GM18520 (cell line): ENCODE measurements around the gene TSR3.
"Not testable (repeated sequence)": the region's sequence is repeated elsewhere in the genome, so short reads cannot be mapped to it uniquely, and the experiment has no call there.

ENCODE experiments used
- ATAC-seq: cut with Tn5 transposase; IDR thresholded peaks from one replicate; pipeline ENCODE4 v1.9.1; 2021; ENCODE audit not compliant: unreplicated experiment

The TSR3 gene

GRCh38 chr16:1338855-1339675 is 12.6 kb downstream of the TSR3 start:
- no peak for ATAC-seq

DNA sequence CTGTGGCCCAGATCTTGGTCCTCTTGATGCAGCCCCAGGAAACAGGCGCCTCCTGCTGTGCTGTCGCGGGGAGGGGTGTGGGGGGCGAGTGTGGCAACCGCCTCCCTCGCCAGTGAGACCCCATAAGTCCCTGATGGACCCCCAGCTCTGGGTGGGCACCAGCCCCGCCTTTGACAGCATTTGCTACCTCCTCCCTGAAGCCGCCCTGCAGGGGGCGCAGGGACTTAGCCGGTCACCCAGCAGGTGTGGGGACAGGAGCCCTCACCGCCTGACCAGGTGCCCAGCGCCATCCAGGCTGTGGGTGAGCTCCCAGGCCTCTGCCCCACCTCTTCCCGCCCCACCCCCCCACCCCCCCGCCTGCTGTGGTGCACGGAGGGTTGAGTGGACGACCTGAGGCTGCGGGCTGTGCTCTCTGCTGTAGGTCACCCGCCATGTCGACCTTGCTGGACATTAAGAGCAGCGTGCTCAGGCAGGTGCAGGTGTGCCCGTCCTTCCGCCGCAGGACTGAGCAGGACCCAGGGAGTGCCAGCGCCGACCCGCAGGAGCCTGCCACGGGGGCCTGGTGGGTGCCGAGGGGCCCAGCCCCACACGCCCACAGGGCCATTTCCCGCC is 13.5 kb downstream of the TSR3 start:
- no peak for ATAC-seq

DNA sequence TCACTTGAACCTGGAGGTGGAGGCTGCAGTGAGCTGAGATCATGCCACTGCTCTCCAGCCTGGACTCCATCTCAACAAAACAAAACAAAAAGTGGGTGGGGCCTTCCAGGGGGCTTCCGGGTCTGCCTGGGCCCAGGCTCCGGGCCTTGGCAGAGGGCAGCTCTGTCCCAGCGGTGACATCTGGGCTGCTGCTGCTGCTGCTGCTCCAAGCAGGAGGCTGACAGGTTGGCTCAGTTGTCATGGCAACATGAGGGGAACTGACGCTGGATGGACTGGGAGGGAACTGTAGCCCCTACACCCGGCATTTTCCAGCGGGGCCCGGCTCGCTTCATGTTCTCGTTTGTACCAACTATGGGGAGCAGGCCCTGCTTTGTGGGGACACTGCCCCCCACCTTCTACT is 14.2 kb downstream of the TSR3 start:
- ATAC-seq, result no peak

DNA sequence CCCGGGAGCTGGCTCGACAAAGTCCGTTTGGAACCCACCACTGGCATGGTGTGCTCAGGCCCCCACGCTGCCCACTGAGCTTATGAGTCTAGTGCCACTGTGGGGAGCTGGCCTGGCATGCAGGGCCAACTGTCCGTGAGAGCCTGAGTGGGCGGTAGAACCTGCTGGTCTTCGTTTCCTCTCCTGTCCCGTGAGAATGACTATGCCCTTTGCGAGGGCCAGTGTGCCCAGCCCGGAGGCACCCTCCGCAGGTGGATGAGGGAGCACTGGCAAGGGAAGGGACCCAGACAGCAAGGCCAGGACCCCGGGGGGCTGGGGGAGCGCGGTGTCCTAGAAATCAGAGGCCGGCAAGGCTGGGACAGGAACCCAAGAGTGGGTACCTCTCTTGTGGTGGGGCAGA is 15.1 kb downstream of the TSR3 start:
- ATAC-seq, result no peak

- ATAC-seq, result no peak
These were observed 15.7 kb downstream of the TSR3 start for GRCh38 chr16:1335996-1336395.

GRCh38 chr16:1335211-1335971 is 16.3 kb downstream of the TSR3 start:
- ATAC-seq, result no peak

DNA sequence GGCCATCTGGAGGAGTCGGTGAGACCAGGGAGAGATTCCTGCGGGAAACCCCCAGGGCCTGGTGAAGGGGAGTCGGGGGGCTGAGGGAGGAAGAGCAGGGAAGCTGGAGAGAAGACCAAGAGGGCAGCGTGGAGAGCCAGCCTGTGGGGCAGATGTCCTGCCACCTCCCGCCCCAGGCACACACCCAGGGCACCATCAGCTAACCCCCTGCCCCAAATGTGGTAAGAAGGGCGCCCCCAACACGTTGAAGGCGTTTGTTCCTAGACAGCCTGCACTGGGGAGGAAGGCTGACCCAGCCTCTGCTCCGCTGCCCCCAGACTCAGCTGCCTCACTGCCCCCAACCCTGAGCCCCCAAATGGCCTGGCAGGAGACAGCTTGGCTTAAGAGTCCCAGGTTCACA is 16.9 kb downstream of the TSR3 start:
- no peak for ATAC-seq

DNA sequence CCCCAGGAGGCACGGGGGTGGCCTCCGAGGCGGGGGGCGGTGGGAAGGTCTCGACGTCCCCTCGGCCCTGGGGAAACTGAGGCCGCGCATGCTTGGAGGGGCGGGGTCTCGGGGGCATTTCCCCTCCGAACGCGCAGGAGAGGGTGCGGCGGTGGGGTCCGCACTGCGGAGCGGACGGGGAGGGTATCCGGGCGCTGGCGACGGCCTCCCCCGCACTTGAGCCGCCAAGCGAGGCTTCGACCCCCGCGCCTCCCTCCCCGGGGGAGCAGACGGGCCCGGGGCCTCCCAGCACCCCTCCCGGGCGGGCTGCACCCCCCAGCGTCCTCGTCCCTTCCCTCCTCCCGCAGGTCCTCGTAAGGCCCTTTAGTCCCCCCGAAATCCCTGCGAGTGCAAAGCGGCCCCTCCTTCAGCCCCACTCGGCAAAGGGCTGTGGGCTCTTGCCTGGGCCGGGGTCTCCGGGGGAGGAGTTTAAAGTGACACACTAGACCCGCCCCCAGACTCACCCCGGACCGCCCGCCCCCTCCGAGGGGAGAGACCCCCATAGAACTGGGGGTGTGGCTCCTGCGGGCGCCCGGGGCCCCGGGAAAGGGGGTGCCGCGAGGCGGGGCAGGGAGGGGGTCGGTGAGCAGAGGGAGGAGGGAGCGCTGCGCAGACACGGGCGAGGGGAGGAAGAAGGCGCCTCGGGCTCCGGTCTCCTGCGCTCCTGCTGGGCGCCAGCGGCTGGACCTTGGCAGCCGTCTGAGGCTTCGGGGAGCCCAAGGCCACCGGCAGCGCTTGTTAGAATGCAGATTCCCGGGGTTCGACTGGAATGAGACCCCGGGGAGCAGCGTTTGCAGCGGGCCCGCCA is 17.6 kb downstream of the TSR3 start:
- ATAC-seq, result no peak

DNA sequence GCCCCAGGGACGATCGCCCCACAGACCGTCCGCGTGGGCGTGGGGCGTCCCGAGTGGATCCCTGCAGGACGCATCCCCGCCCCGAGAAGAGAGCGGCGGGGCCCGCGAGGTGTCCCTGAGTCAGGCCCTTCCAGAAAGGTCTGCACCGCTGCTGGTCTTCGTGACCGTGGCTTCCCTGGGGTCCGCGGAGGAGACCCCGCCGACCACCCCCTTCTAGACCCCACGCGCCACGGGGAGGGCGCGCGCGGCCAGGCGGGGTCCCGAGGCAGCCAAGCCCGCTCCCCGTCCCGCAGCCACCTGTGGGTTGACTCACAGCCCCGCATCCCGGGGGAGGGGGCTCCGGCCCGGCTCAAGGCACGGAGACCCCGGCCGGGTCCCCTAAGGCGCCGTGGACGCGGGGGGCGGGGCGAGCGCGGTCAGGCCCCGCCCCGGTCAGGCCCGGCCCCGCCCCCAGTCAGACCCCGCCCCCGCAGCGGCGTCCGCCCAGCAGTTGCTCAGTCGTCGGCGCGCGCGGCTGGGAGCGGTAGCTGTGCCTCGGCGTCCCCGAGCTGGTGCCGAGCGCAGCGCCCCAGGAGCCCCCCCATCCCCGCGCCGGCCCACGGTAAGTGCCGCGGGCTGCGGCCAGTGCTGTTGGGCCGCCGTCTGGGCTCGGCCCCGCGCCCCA is 18.4 kb downstream of the TSR3 start, which contains the start of gene BAIAP3:
BAIAP3 (plus strand) TSS at position 497 of the 664 bp plus-strand sequence. CDS start 4,905 bp downstream, outside the sequence.
- no peak for ATAC-seq

DNA sequence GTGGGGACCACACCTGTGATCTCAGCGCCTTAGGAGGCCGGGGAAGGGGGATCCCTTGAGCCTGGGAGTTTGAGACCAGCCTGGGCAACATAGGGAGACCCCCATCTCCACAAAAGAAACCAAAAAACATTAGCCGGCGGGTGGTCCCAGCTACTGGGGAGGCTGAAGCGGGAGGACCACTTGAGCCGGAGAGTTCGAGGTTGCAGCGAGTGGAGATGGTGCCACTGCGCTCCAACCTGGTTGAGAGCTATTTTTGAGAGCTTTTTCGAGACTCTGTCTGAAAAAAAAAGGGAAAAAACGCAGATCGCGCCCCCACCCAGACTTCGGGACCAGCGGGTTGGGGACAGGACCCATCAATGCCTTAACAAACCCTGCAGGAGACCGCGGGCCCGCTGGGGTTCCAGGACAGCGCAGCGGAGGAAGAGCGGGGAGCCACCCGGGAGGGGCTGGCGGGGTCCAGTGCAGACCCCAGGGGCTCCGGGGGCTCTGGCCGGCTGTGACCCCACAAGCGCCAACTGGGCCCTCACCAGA is 19.0 kb downstream of the TSR3 start:
- no peak for ATAC-seq

GRCh38 chr16:1331712-1332617 is 19.7 kb downstream of the TSR3 start:
- no peak for ATAC-seq

DNA sequence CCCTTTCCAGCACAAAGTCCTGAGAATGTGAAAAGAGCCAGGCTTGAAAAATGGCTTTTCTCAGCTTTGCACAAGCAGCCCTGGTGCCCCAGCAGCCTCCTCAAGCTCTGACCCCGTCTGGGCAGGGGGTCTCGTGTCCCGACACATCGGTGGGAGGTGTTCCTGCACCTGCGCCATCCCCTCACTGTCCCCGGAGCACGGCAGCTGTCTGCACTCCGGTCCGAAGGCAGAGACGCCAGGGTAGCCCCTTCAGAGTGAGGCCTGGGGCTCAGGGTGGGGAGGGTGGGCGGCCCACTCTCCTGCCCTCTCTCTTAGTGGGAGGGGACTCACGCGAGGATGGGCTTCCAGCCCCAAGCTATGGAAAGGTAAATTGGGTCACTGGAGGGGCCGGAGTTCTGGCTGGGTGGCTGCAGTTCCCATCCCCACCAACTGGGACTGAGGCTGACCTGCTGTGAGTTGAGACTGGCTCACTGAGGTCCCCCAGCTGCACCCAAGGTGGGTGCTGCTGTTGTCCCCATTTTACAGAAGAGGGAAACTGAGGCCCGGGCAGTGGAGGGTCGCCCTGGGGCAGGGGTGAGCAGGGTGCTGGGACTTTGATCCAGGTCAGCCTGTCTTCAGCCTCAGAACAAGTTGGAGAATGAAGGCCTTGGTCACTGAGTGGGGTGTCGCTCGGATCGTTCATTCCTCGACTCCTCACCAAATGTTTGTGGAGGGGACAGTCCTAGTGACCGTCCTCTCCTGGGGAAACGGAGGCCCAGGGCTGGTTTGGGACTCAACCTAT is 20.6 kb downstream of the TSR3 start:
- no peak for ATAC-seq

GRCh38 chr16:1330260-1330914 is 21.3 kb downstream of the TSR3 start:
- ATAC-seq, result no peak

- ATAC-seq, result not testable (repeated sequence)
These were observed 22.7 kb downstream of the TSR3 start for GRCh38 chr16:1328961-1329360.

- ATAC-seq, result not testable (repeated sequence)
These were observed 23.5 kb downstream of the TSR3 start for GRCh38 chr16:1328136-1328535.

DNA sequence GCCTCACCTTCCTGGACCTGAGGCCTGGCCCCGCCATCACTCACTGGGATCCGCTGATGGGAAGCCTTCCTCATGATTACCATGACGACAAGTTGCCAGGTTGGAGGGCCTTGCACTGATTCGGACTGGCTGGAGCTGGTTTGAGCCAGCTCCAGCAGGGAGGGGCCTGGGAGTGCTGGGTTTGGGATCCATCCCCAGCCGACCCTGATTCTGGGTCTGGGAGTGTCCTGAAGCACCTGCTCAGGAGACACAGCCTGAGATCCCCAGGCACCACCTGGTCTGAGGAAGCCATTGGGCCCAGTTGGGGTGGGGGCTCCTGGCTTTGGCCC is 24.1 kb downstream of the TSR3 start:
- no peak for ATAC-seq

DNA sequence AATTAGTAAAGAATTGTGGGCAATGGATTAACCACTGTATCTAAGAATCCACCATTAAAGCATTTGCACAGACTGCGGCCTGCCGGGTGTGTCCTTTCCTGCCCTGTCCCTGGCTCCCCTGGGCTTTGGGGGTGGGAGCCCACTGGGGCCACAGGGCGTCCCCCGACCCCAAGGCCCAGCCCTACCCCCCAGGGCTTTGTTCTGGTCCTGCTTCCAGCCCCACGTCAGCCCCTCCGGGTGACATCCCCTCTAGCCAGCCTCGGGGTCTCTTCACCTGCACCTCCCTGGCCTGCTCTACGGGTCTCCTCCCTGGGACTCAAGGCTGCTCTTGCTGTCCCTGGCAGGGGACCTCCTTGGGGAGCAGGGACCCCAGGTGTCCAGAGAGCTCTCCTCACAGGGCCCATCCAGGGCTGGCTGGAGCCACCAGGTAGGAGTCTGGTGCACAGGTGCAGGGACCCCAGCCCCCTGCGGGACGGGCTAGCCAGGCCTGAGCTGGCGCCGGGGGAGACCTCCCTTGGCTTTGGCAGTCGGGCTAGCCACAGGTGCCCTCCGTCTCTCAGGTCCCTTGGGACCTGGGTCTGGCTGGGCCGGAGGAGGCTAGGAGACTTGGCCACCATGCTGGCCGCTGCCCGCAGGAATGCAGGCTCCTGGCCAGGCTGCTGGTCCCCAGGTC is 24.6 kb downstream of the TSR3 start:
- no peak for ATAC-seq
